ENCODE measurements around the gene RAB11FIP4. TPM values are rescaled to one million over a fixed set of nuclear protein-coding genes. Genes with fewer than 3 reads are reported as not detected.

Gene RAB11FIP4
- total and polyA plus RNA-seq, 2 donors: 1.5 to 4.2 TPM

- no peak for DNase-seq (ENCODE audit: extremely low spot score)
- Histone ChIP-seq H3K4me3 (ENCODE audit: low read depth, low read length) (no peak overlapping the region), H3K4me1 (ENCODE audit: insufficient read depth) (no peaks in the 10 kb centered on the region), H3K36me3 (ENCODE audit: insufficient read depth) (no peaks in the 10 kb centered on the region), H3K27ac (ENCODE audit: low read depth) (no peak overlapping the region)
- 91% methylated on average over 6 of the region's 6 CpGs for WGBS
Observed at GRCh38 chr17:31573047-31573446, 181.6 kb downstream of the RAB11FIP4 start.

DNA sequence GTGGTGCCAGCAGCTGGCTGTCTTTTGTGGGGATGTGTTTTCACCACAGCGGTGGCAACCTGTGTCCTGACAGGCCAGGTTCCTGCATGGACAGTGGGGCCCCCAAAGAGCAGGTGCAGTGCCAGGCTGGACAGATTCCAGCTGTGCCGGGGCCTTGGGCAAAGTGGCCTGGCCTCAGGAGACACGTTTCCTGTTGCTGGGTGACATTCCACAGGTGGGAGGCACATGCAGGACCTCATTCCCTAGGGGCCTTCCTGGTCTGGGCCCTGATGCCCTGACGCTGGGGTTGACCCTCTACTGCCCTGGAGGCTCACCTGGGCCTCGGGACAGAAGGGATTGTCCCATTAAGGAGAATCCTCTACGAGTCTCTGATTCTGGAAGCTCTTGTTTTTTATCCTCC is 182.4 kb downstream of the RAB11FIP4 start:
- WGBS: 84% methylated on average over 6 of the region's 6 CpGs
- H3K4me1 ChIP-seq (ENCODE audit: insufficient read depth): no peaks in the 10 kb centered on the region
- H3K4me3 ChIP-seq (ENCODE audit: low read depth, low read length): no peak overlapping the region
- no peak for DNase-seq (ENCODE audit: extremely low spot score)
- H3K27ac ChIP-seq (ENCODE audit: low read depth): no peak overlapping the region
- H3K36me3 ChIP-seq (ENCODE audit: insufficient read depth): no peaks in the 10 kb centered on the region

GRCh38 chr17:31574458-31574857 is 183.0 kb downstream of the RAB11FIP4 start:
- no peak overlapping the region for H3K27ac ChIP-seq (ENCODE audit: low read depth)
- no peaks in the 10 kb centered on the region for H3K36me3 ChIP-seq (ENCODE audit: insufficient read depth)
- no peak overlapping the region for H3K4me3 ChIP-seq (ENCODE audit: low read depth, low read length)
- no peaks in the 10 kb centered on the region for H3K4me1 ChIP-seq (ENCODE audit: insufficient read depth)
- DNase-seq (ENCODE audit: extremely low spot score): no peak
- WGBS: 96% methylated on average over 10 of the region's 10 CpGs

- Histone ChIP-seq H3K4me3 (ENCODE audit: low read depth, low read length) (no peak overlapping the region), H3K4me1 (ENCODE audit: insufficient read depth) (no peaks in the 10 kb centered on the region), H3K27ac (ENCODE audit: low read depth) (no peak overlapping the region), H3K36me3 (ENCODE audit: insufficient read depth) (no peaks in the 10 kb centered on the region)
- 88% methylated on average over 13 of the region's 13 CpGs for WGBS
- no peak for DNase-seq (ENCODE audit: extremely low spot score)
Observed at GRCh38 chr17:31575043-31575442, 183.6 kb downstream of the RAB11FIP4 start.

DNA sequence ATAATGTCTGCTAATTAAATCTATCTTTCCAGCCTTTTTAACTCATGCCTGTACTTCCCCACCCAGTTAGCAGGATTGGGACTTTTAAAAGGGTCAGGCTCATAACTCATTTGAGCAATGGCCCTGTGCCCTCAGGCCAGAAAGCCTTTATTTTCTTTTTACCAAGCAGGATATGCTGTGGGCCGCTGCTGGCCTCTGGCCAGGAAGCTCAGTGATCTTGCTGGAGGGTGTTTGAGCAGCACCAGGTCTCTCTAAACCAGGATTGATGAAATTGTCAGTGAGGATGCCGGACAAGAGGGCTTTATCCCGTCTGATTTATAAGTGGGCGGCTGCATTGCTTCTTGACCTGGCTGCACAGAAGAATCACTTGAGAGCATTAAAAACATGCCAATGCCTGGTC is 187.8 kb downstream of the RAB11FIP4 start:
- 46% methylated on average over 4 of the region's 4 CpGs for WGBS
- DNase-seq (ENCODE audit: extremely low spot score): no peak
- H3K4me1 ChIP-seq (ENCODE audit: insufficient read depth): no peaks in the 10 kb centered on the region

GRCh38 chr17:31580316-31580705 is 188.8 kb downstream of the RAB11FIP4 start:
- WGBS: 81% methylated on average over 3 of the region's 3 CpGs
- Histone ChIP-seq H3K36me3 (ENCODE audit: insufficient read depth) (no peaks in the 10 kb centered on the region), H3K4me3 (ENCODE audit: low read depth, low read length) (no peak overlapping the region), H3K4me1 (ENCODE audit: insufficient read depth) (no peaks in the 10 kb centered on the region), H3K27ac (ENCODE audit: low read depth) (no peak overlapping the region)
- DNase-seq (ENCODE audit: extremely low spot score): no peak

More for the DNA sequence above, 187.8 kb downstream of the RAB11FIP4 start:
- Histone ChIP-seq H3K4me3 (ENCODE audit: low read depth, low read length) (no peak overlapping the region), H3K36me3 (ENCODE audit: insufficient read depth) (no peaks in the 10 kb centered on the region), H3K27ac (ENCODE audit: low read depth) (no peak overlapping the region)

- WGBS: 24% methylated on average over 16 of the region's 16 CpGs
- H3K27ac ChIP-seq (ENCODE audit: low read depth): no peak overlapping the region
- H3K36me3 ChIP-seq (ENCODE audit: insufficient read depth): no peaks in the 10 kb centered on the region
- no peak overlapping the region for H3K4me3 ChIP-seq (ENCODE audit: low read depth, low read length)
- H3K4me1 ChIP-seq (ENCODE audit: insufficient read depth): no peaks in the 10 kb centered on the region
- no peak for DNase-seq (ENCODE audit: extremely low spot score)
Observed at GRCh38 chr17:31580706-31581490, 189.4 kb downstream of the RAB11FIP4 start.

DNA sequence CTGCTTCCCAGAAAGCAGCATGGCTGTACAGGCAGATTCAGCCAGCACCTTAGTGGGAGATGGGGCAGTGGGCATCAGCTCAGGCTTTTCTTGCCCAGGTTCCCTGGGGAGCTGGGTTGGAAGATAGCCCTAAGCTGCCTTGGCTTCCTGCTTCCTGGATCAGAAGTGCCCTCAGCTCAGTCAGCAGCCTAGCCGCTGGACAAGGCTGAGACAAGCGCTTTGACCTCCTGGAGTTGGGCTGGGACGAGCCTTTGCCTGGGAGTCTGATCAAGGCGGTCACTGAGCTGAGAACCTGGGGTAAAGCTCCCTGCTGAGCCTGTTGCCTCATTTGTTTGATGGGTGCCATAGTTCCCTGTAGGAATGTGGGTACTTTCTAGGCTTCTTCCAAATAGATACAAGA is 190.0 kb downstream of the RAB11FIP4 start:
- H3K4me3 ChIP-seq (ENCODE audit: low read depth, low read length): no peak overlapping the region
- 65% methylated on average over 4 of the region's 4 CpGs for WGBS

DNA sequence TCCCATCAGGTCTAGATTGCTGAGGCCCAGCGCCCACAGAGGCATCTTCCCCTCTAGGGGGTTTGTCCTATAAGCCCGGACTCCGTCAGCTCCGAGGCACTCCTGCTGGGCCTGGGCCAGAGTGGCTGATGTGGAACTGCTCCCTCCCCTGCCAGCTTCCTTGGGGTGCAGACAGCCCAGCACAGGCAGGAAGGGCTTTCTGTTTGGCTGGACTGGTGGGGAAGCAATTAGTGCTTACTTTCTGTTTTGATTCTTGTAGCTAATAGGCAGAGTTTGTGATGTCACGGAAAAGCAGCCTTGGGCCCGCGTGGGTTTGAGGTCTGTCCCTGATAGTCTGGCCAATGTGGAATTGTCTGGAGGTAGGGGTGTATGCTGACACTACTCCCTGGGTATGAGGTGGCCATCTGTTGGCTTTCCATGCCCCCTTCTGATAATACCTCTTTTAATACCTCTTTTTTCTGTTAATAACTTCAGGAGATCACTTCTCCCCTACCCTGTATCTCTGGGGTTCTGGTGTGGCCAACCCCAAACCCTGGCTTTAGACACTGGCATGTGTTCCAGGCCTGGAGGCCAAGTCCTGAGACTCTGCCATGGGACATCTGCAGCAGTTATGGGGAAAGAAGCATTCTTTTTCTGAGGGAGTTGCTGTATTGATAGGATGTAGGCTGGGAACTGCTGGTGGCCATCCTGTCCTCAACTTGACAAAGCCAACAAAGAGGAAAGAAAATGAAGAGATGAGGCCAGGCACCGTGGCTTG is 190.9 kb downstream of the RAB11FIP4 start:
- WGBS: 41% methylated on average over 8 of the region's 8 CpGs
- Histone ChIP-seq H3K4me3 (ENCODE audit: low read depth, low read length) (no peak overlapping the region), H3K4me1 (ENCODE audit: insufficient read depth) (no peaks in the 10 kb centered on the region), H3K27ac (ENCODE audit: low read depth) (no peak overlapping the region), H3K36me3 (ENCODE audit: insufficient read depth) (no peaks in the 10 kb centered on the region)
- no peak for DNase-seq (ENCODE audit: extremely low spot score)

More for the DNA sequence above, 190.0 kb downstream of the RAB11FIP4 start:
- no peaks in the 10 kb centered on the region for H3K4me1 ChIP-seq (ENCODE audit: insufficient read depth)
- DNase-seq (ENCODE audit: extremely low spot score): no peak
- no peak overlapping the region for H3K27ac ChIP-seq (ENCODE audit: low read depth)
- H3K36me3 ChIP-seq (ENCODE audit: insufficient read depth): no peaks in the 10 kb centered on the region

DNA sequence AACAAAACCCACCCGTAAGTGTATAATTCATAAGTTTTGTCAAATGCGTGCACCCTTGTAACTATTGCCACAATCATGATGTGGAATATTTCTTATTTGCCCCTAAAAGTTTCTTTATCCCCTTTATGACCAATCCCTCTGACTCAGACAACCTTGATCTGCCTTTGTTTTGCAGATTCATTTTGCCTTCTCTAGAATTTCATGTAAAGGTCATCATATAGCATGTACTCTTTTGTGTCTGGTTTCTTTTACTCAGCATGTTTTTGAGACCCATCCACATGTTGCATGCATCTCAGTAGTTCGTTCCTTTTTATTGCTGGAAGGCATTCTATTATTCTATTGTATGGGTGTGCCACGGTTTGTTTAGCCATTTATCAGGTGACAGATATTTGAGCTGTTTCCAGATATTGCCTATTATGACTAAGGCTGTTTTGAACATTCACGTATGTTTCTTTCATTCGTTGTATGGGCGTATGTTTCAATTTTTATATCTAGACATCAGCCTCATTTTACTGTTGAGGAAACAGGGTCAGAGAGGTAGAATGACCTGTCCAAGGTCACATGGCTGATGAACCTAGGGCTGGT is 192.4 kb downstream of the RAB11FIP4 start:
- Histone ChIP-seq H3K36me3 (ENCODE audit: insufficient read depth) (no peaks in the 10 kb centered on the region), H3K4me3 (ENCODE audit: low read depth, low read length) (no peak overlapping the region), H3K4me1 (ENCODE audit: insufficient read depth) (no peaks in the 10 kb centered on the region), H3K27ac (ENCODE audit: low read depth) (no peak overlapping the region)
- no peak for DNase-seq (ENCODE audit: extremely low spot score)
- WGBS: 76% methylated on average over 7 of the region's 7 CpGs

DNA sequence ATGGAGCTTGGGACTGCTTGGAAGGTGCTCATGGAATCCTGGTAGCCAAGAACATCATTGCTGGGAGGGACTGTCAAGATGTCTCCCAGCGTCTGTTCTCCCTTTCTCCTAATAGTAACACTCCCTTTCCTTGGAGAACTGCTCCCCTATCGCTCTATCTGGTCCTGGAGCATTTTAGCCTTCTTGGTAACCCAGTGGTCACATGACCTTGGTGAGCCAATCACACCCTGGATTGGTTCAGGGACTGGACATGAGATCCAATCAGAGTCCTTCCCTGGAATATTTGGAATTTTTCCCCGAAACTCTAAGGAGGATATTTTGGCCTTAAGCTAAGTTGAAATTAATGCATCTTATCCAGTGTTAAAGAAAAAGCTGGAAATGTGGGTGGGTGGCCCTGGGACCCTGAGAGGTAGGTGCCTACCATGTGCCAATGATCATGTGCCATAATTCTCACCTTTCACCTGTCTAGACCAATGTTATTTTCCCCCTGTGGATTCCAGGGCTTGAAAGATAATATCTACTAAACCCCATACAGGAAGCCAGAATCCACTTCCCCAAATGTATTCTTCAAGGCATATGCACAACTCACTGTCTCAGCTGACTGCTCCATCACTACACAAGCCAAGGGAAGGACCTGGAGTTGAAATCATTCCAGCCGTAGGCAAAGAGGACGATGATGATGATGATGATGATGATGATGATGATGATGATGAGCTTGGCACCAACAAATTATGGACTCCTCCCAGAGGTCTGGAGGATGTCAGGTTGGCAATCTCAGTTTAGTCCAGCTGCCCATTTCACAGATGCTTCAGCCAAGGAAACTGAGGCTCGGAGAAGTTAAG is 193.2 kb downstream of the RAB11FIP4 start:
- no peaks in the 10 kb centered on the region for H3K36me3 ChIP-seq (ENCODE audit: insufficient read depth)
- 94% methylated on average over 6 of the region's 6 CpGs for WGBS
- no peak overlapping the region for H3K4me3 ChIP-seq (ENCODE audit: low read depth, low read length)
- no peaks in the 10 kb centered on the region for H3K4me1 ChIP-seq (ENCODE audit: insufficient read depth)
- H3K27ac ChIP-seq (ENCODE audit: low read depth): no peak overlapping the region
- no peak for DNase-seq (ENCODE audit: extremely low spot score)

DNA sequence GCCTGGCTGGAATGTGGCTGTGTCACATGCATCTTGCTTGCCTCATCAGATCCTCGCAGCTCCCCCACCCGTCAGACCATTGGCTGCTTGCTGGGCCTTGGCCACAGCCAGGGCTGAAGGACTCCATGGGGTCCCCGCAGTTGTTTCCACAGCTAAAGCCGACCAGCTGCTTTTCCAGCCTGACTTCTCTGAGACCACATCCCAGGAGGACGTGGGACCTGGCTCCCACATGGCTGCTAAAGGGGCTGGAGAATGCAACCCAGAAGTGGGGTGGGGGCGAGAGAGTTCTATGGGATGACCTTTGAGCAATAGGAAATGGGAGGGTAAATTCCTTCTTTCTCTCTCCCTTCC is 193.8 kb downstream of the RAB11FIP4 start:
- Histone ChIP-seq H3K4me1 (ENCODE audit: insufficient read depth) (no peaks in the 10 kb centered on the region), H3K36me3 (ENCODE audit: insufficient read depth) (no peaks in the 10 kb centered on the region), H3K4me3 (ENCODE audit: low read depth, low read length) (no peak overlapping the region), H3K27ac (ENCODE audit: low read depth) (no peak overlapping the region)
- no peak for DNase-seq (ENCODE audit: extremely low spot score)
- WGBS: 82% methylated on average over 6 of the region's 6 CpGs

- Histone ChIP-seq H3K36me3 (ENCODE audit: insufficient read depth) (no peaks in the 10 kb centered on the region), H3K4me1 (ENCODE audit: insufficient read depth) (no peaks in the 10 kb centered on the region), H3K27ac (ENCODE audit: low read depth) (no peak overlapping the region), H3K4me3 (ENCODE audit: low read depth, low read length) (no peak overlapping the region)
- DNase-seq (ENCODE audit: extremely low spot score): no peak
- 57% methylated on average over 5 of the region's 5 CpGs for whole genome bisulfite sequencing
Observed at GRCh38 chr17:31586946-31587345, 195.5 kb downstream of the RAB11FIP4 start.
